HG03159 (cell line): ENCODE measurements around the gene BMPR1A.
"Not testable (repeated sequence)": the region's sequence is repeated elsewhere in the genome, so short reads cannot be mapped to it uniquely, and the experiment has no call there.

Source experiments
- ATAC-seq: cut with Tn5 transposase; IDR thresholded peaks from one replicate; pipeline ENCODE4 v1.9.1; 2021; ENCODE audit warnings: mild to moderate bottlenecking, moderate library complexity; ENCODE audit not compliant: unreplicated experiment

BMPR1A gene

DNA sequence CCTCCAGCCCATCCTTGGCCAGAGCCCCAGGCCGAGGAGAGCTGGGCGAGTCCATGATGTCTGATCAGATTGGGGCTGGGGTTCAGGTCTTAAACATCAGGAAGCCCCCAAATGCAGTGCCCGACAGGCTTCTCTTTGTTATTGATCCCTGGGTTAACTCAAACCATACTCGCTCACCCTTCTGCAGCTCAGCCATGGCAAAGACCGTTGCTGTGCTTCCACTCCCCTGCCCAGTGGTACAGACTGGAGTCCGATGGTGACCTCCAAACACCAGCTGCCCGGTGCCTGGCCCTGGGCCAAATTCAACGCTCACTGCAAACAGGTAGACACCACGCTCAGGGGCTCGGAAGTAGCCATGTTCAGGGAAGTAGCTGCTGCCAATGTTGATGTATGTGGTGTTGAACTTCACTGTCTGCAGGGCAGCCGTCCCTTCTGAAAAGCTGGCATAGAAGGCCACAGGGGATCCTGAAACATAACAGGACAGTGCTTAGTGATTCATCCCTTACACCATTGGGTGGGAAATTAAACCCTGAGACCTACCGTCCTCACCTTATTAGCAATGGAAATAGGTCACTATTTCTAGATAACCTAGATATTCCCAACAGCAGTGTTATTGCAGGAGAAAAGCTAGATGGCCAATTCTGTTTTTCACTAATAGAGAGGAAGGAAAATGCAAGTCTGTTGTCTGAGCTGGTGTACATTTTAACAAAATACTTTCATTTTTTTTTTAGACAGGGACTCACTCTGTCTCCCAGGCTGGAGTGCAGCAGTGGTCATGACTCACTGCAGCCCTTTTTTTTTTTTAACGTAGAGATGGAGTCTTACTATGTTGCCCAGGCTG lies 180.5 kb downstream of the BMPR1A start:
- ATAC-seq: no peak

DNA sequence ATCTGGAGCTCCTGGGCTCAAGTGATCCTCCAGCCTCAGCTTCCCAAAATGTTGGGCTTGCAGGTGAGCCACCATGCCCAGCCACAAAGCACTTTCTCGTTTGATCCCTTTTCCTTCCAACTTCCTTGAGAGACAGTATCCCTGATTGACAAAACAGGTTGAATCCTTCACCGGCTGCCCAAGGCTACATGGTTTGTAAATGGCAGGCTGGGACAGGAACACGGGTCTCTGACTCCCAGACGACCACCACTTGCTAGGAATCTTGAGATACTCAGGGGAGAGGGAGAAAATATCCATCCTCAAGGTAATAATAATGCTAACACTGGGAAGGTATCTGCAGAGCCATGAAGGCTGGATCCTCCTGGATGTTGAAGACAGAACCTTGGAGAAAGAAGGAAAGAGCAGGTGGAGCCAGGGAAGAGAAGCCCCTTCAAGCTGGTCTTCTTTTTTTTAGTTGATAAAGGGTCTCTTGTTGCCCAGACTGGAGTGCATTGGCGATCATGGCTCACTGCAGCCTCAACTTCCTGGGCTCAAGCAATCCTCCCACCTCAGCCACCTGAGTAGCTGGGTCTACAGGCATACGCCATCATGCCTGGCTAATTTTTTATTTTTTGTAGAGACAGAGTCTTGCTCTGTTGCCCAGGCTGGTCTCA lies 181.2 kb downstream of the BMPR1A start:
- no peak for ATAC-seq

GRCh38 chr10:86938260-86938659 lies 181.8 kb downstream of the BMPR1A start:
- ATAC-seq: no peak

DNA sequence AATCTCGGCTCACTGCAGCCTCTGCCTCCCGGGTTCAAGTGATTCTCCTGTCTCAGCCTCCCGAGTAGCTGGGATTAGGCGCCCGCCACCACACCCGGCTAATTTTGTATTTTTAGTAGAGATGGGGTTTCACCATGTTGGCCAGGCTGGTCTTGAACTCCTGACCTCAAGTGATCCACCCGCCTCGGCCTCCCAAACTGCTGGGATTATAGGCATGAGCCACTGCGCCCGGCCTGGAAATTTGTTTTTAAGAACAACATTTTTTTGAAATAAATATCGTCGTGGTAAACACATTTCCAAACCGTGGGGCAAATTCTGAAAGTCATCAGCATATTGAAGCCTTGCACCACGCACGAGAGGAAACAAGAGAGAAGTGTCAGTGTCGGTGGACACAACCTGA lies 183.7 kb downstream of the BMPR1A start:
- ATAC-seq: not testable (repeated sequence)

- ATAC-seq: no peak
Measured at GRCh38 chr10:86940677-86941076, 184.3 kb downstream of the BMPR1A start.

DNA sequence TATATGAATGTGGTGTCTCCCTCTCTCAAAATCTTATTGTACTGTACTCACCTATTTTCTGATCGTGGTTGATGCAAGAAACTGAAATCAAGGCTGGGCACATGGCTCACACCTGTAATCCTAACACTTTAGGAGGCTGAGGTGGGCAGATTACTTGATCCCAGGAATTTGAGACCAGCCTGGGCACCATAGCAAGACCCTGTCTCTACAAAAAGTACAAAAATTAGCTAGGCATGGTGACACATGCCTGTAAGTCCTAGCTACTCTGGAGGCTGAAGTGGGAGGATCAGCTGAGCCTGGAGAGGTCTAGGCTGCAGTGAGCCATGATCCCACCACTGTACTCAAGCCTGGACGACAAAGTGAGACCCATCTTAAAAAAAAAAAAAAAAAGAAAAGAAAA lies 185.0 kb downstream of the BMPR1A start:
- no peak for ATAC-seq

- ATAC-seq: no peak
Measured at GRCh38 chr10:86941991-86942421, 185.6 kb downstream of the BMPR1A start.

- no peak for ATAC-seq
Measured at GRCh38 chr10:86942441-86943315, 186.3 kb downstream of the BMPR1A start.

DNA sequence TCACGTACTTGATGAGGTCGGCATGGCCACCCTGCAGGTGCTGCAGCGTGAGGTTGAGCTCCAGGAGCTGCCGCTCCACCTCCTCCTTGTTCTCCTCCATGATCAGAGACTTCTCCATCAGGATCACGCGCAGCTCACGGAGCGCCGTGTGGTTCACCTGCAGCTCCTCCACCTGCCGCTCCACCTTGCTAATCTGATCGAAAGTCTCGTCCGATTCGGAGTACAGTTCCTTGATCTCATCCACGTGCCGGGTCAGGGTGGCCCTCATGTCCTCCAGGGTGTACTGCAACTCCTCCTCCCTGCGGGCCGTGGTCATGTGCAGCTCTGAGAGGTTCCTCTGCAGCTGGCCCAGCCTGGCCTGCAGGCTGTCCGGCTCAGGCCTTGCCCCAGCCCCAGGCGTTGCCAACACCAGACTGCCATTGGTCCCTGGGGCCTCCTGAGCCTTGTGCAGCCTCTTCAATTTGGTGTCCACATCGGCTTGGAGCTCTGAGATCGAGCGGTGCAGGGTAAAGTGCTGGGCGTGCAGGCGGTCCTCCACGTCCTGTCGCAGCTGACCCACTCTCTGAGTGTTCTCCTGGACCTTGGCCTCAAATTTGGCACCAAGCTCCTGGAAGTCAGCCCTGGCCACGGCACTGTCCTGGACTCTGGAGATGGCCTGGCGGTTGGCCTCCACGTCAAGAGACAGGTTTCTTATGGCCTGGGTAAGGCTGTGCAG lies 187.1 kb downstream of the BMPR1A start:
- ATAC-seq: no peak

GRCh38 chr10:86944031-86944419 lies 187.6 kb downstream of the BMPR1A start:
- ATAC-seq: no peak

DNA sequence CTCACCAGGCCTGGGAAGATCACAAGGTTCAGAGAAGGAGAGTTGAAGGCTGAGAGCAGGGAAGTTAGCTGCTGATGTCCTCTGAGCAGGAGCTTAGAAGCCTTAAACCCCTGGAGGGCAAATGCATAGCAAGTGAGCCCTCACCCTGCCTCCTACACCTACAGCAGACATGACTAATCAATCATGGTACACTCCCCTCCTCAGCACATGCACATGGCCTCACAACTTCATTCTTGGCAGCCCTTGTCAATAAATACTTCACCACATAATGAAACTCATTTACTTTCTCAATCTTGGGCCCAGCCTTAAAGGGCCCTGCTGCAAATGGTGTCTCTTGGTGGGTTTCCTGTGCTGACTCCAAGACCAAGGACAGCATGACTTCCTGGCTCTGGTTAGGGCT lies 188.1 kb downstream of the BMPR1A start:
- ATAC-seq: no peak

DNA sequence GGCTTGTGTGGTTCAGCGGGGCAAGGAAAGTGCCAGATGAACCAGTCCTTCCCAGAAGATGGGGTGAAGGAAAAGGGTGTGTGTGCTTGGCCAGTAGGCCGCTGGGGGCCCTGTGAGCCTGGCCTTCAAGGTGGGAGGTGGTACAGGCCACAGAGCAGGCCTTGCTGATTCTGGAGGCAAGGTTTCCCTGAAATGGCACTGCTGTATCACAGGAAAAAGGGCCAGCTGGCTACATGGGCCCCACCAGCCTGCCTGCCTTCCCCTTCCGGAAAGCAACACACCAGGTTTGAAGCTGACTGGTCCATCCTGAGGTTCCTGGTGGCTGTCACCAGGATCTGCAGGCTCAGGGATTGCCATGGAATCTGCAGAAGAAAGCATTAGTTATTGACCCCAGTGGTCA lies 188.5 kb downstream of the BMPR1A start:
- no peak for ATAC-seq

DNA sequence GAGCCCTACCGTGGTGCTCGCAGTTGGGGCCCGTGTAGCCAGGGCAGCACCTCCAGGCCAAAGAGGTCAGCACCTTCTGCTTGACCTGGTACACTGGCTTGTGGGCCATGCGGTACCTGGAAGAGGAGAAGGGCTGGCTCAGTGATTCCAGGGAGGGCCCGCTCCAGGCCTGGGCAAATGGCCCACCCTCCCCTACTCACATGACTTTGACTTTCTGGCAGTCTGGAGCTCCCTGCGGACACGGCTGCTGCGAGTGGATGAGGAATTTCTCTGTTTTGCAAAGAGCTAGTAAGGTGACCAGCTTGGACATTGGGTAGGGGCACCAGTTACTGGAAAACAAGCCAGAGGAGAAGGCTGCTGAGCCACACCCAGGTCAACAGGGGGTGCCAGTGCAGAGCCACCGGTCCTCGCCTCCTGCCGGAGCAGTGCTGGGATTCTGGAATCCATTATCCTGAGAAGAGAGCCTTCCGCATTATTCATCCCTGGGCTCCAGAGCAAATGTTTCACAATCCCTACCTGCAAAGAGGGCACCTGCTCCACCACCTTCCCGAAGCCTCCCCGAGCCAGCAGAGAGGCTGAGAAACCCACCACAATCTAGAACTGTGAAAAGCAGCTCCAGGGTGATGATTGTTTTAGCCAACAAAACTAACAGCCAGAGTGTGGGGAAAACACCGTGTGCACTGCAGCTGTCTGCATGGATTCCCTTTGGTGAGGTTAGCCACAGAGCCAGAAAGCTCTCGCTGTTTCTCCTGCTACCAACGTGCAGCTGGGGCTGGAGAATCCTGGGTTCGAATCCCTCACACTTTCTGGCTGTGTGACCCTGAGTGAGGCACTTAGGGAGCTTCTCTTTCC lies 189.2 kb downstream of the BMPR1A start:
- no peak for ATAC-seq

DNA sequence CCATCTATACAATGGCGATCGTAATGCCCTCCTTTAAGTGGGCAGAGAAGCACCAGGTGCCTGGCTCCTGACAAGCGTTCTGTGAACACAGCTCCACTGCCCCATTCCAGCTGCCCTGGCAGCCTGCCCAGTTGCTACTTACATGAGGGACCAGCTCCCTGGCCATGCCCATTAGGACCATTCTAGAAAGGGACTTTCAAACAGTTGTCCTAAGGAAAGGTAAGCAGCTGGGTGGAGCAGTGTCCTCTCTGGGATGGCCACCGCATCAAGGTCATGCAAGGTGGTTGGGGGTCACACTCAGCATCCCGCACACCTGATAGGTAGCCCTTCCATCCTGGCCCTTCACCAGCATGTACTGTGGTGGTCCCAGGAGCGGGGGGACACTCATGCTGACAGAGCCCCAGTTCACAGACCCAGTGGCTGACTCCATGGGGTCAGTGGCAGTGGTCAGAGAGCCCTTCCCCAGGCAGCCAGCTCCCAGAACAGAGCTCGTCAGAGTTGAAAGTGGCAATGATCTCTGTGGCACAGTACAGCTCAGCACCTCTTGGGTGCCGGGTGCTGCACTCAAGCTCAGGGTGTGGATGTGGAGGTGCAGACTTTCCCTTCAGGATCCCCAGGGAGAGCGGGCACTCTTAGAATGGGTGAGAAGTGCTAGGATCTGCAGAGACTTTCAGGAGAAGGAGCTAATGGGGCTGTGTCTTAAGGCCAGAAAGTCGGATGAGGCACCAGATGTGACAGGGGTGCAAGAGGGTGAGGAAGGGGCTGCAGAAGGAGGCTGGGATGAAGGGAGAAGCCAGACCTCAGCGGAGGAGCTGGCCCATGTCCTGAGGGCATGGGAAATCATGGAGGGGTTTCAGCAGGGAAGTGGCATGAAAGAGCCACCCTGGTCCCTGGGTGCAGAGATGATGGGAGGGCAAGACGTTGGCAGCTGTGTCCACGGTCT lies 190.1 kb downstream of the BMPR1A start:
- ATAC-seq: no peak

GRCh38 chr10:86947806-86948205 lies 191.4 kb downstream of the BMPR1A start:
- not testable (repeated sequence) for ATAC-seq

- no peak for ATAC-seq
Measured at GRCh38 chr10:86950349-86950748, 193.9 kb downstream of the BMPR1A start.

GRCh38 chr10:86951184-86951761 lies 194.9 kb downstream of the BMPR1A start:
- no peak for ATAC-seq

- no peak for ATAC-seq
Measured at GRCh38 chr10:86952106-86952505, 195.7 kb downstream of the BMPR1A start.
